AG08395 (cell line): ENCODE measurements around the gene ACAD9.
"Not testable (repeated sequence)": the region's sequence is repeated elsewhere in the genome, so short reads cannot be mapped to it uniquely, and the experiment has no call there.

Experiments used
- DNase-seq: peaks from one replicate; pipeline ENCODE4 v3.0.0; 2012; ENCODE audit warnings: mixed read lengths, low spot score

Gene ACAD9

DNA sequence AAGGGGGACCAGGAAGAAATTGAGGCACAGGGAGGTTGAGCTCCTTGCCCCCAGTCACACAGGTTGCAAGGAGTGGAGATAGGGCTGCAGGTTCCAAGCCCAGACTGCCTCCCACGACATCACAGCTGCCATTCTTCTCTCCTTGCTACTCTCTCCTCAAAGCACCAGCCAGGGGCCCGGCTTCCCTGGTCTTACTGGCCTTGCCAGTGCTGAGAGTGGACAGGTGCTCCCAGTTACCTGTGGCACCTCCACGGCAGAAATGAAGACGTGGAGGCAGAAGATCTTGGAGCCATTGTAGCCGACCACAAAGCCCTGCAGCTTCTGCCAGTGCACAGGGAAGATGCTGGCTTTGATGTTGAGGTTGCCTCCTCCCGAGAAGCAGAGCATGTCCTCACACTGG lies 17.9 kb upstream of the ACAD9 start:
- DNase-seq: no peak

DNA sequence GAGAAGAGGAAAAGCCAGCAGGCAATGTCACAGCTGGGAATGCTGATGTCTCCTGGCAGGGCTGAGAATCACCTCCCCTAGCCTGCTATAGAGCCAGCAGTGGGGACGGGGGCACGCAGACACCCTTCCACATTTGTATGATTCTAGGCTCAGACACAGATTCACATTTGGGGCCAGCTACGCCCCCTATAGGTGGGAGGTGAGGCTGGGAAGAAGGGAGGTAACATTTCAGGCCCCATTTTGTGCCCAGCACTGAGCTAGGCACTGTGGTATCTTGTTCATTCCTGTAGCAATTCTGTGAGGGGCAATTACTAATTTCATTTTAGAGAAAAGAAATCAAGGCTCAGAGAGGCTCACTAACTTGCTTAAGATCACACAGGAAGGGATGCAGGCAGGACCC lies 15.9 kb upstream of the ACAD9 start:
- no peak for DNase-seq

DNA sequence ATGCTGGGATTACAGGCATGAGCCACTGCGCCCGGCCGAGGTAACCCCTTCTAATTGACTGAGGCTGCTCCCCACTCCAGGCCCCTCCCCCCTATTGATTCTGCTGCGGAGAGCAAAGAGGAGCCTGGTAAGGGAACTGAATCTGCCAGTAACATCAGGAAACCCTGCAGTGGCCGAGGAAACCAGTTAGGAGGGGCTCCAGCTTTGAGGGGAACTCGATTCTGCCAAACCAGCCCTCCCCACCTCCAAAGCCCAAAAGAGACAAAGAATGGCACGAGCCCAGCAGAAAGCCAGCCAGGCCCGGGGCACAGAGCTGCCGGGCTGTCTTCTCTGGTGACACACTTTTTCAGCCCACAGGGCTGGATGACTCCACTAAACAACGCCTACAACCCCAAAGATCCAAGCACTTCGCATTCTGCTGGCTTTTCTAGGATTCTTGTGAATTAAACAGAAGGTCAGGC lies 15.0 kb upstream of the ACAD9 start:
- no peak for DNase-seq

DNA sequence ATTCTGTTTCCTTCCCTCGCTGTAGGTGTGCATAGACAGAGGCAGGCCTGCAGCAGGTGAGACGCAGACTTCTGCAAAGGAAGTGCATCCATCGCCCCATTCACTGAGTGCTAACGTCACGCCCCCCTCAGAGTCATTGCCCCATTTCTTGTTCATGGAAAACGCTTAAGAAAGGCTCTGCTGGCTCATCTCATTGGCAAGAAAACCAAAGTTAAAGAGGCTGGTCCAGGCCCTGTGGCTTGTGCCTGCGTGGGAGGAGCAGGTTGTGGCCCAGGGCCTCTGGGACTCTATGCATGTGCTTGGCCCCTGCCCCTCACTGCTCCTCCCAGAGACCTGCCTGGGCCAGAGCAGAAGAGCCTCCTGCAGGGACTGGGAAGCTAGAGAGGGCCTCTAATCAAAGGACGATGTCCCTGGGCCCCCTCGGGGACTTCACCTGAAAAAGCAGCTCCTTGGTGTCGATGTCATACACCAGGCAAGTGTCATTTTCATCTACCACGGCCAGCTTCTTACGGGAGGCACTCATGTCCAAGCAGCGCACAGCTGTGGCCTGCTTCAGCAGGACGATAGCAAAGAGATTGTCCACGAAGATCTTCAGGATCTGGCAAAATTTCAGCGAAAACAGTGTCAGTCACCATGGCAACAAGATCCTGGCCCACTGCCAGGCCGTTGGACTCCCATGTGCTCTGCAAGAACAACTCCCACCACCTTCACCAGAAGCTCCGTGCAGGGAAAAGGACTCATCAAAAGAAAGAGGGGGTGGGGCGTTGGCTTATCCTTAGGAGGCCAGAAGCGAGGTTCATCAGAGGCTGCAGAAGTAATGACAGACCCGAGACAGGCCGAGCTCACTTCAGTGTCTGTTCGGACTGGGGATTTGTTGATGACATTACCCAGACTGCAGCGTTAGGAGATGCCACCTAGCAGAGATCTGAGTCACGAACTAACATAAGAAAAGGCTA lies 14.3 kb upstream of the ACAD9 start:
- DNase-seq: not testable (repeated sequence)

DNA sequence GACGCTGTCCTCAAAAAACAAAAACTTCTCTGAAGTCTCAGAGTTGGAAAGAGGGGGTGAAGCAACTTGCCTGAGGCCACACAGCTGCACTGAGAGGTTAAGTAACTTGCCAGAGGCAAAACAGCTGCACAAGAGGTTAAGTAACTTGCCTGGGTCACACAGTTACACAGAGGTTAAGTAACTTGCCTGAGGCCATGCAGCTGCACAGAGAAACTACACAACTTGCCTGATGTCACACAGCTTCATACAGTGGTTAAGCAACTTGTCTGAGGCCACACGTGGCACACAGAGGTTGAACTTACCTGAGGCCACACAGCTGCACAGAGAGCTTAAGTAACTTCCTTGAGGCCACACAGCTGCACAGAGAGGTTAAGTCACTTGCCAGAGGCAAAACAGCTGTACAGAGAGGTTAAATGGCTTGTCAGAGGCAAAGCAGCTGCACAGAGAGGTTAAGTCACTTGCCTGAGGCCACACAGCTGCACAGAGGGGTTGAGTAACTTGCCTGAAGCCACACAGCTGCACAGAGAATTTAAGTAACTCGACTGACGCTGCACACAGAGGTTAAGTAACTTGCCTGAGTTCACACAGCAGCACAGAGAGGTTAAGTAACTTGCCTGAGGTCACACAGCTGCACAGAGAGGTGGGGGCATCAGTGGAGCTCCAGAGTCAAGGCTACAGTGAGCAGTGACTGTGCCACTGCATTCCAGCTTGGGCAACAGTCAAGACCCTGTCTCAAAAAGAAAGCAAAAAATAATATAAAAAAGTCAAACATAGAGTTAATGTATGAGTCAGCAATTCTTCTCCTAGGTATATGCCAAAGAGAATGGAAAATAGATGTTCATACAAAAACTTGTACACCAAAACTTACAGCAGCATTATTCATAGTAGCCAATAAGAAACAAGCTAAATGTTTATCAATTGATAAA lies 12.0 kb upstream of the ACAD9 start:
- no peak for DNase-seq

DNA sequence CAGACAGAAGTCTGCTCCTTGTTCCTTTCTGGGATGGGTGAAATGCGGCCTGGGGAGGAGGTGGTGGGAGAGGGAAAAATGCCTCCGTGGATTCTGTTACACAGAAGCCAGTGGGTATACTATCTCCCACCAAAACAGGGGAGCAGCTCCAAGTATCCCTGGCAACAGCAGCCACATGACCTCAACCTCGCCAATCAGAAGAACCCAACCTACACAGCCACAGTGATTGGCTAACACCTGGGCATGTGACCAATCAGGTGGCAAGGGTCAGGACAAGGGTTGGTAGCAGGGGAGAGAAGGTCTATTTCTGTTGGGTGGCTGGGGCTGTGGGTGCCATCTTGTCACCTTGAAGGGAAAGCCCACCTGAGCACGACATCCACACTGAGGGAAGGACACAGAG lies 9.1 kb upstream of the ACAD9 start:
- DNase-seq: no peak

DNA sequence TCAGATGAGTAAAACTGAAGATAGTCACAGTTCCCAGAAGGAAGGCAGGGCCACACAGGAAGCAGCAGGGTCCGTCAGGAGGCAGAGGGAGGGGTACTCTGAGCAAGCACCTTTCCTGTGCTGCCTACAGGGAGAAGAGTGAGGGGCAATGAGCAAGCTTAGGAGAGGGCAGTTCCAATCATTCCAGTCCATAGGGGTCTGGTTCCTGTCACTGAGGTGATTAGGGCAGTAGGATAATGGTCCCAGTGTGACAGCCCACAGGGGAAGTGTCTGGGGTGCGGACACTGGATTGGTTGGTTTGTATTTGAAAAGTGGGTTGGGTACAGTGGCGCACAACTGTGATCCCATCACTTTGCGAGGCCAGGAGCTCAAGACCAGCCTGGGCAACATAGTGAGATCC lies 7.1 kb upstream of the ACAD9 start:
- DNase-seq: no peak

DNA sequence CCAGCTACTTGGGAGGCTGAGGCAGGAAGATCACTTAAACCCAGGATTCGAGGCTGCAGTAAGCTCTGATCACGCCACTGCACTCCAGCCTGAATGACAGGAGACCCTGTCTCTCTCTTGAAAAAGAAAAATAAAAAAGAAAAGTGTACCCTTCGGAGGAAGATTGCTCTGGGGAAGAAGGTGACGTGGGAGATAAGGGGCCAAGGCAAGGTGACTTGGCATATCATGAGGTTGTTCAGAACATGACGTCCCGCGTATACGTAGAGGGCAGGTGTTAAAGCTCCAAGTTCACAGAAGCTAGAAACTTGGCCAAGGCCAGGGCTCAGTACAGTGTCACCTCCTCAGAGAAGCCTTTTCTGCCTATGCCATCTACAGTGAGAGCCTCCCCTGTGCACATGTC lies 6.7 kb upstream of the ACAD9 start:
- DNase-seq: no peak

DNA sequence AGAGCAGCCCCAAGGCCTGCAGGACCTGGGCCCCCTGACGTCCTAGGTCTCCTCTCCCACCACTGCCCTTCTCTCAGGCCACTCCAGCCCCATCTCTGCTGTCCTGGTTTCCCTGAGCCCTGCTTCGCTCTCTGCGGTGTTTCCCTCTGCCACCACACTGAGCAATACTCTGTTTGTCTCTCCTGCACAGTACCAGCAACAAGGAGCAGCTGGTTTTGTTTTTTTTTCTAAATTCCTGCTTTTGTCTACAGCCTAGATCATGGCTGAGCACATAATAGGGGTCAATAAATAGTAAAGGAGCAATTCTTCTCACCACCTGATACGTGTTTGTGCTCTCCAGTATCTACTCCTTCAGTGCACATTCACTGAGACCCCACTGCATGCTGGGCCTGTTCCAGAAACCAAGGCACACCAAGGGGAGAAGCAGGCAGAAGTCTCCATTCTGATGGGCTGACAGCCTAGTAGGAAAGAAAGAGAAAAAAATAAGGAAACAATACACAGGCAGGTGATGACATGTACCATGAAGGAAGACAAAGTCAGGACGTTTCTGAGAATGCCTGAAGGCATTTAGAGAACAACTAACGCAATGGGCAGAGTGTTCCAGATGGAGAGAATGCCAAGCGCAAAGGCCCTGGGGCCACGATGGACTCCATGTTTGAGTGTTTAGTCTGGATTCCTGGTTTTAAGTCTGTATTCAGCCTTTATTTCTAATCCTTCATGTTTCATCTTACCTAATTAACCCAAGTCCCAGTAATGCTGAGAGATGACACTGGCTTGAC lies 6.0 kb upstream of the ACAD9 start:
- DNase-seq: no peak

DNA sequence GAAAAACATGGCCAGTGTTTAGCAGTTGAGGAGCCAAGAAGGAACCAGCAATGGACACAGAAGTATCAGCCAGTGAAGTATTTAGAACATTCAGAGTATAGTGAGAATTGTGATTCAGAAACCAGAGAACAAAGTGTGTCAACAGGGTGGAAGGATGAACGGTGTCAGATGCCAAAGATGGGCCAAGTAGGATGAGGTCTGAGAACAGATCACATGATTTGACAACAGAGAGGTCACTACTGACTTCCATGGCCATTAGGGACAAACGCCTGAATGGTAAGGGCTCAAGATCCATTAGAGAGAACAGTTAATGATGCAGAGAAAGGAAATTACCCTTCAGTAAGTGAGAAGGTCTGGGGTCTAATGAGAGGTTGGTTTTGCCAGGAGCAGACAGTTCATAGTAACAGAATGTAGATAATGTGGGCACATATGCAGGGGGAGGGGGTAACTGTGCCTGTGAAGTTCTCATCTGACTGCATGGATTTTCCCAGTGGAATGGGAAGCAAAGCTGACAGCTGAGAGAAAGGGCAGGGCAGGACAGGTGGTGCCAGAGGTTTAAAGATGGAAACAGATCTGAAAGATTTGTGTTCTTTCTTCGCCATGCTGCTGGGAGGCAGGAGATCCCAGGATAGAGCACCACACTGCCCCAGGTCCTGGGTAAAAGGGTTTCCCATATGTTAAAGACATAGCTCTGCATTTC lies 4.8 kb upstream of the ACAD9 start:
- DNase-seq: no peak

DNA sequence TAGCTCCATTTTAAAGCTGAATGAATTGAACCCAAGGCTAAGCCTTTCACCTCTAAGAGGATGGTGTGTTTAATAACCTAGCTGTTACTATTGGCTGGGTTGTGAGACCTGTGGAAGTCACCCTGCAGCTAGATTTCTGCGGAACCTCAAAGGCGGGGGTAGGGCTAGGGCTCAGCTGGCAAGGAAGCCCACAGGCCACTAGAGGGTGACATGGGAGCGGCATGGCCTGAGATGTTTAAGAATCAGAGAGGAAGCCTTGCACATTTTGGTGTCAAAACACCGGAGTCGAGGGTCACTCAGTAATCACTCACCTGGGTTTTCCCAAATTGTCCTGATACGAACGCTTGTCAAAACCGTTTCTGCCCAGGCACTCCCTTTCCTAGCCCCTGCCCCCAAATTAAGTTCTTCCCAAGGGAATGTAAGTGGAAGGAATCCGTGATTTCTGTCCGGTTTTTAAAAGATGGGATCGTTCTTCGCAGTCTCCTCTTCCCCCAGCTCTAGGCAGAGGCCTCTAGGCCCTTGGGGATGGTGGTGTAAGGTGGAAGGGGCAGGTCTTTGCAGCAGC lies 3.8 kb upstream of the ACAD9 start:
- peak; percentile 42 for DNase-seq

DNA sequence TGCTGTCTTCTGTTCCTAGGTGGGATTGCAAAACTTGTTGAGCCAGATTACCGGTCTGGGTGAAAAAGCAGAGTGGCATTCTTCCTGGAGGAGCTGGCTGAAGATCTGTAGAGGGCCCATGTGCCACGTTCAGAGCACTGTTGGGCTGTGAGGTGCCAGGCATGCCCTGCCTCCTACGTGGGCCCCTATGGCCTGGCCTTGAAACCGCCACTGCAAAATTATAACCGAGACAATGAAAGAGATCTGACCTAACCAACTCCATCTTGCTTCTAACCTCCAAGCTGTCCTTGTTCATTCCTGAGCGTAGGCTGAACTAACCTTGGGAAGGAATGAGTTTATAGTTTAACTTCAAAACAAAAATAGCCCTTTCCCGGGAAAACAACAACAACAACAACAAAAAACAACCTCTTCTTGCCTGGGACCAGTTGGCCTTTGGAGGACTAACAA lies 1.4 kb upstream of the ACAD9 start:
- no peak for DNase-seq

DNA sequence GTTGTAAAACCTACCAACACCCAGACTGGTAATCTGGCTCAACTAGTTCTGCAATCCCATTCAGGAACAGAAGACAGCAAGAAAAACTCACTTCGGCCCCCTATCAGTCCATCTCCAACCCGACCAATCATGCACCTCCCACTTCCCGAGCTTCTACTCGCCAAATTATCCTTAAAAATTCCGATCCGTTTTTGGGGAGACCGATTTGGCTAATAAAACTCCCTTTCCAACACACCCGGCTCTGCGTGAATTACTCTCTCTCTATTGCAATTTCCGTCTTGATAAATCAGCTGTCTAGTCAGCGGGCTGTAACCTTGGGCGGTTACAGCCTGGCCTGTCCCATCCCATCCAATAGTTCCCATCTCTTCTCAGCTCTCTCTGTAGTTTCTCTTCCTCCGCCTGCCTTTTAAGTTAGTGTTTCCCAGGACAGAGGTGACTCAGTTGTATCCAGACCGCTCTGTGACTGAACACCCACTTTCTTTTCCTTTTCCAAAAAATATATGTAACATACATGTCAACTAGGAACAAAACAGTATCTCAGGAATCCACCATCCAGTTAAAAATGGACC lies 780 bp upstream of the ACAD9 start:
- peak; percentile 65 for DNase-seq

DNA sequence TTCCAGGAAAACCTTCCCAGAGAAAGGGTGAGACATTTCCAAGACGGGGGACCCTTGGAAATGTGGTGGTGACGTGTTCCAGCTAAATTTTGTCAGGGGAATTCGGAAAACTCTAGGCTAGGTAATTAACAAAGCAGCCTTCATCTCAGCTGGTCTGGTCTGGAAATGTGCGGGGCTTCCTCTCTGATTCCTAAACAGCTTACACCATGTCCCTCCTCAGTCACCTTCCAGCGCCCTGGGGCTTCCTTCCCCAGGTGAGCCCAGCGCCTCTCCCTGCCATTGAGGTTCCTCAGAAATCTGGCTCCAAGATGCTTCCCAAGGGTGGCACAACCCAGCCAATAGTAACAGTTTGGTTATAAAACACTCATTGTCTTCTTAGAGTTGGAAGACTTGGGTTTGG lies 571 bp downstream of the ACAD9 start:
- DNase-seq: peak; percentile 5

DNA sequence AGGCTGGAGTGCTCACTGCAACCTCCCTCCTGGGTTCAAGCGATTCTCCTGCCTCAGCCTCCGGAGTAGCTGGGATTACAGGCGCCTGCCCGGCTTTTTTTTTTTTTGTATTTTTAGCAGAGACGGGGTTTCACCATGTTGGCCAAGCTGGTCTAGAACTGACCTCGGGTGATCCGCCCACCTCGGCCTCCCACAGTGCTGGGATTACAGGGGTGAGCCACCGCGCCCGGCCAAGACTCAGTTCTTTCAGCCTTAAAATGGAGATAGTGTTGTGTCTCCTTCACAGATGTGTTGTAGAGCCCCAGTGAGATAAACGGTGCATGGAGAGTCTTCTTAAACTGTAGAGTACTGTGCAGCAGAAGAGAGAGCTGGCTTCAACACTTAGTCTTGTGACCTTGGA lies 1.0 kb downstream of the ACAD9 start:
- not testable (repeated sequence) for DNase-seq

DNA sequence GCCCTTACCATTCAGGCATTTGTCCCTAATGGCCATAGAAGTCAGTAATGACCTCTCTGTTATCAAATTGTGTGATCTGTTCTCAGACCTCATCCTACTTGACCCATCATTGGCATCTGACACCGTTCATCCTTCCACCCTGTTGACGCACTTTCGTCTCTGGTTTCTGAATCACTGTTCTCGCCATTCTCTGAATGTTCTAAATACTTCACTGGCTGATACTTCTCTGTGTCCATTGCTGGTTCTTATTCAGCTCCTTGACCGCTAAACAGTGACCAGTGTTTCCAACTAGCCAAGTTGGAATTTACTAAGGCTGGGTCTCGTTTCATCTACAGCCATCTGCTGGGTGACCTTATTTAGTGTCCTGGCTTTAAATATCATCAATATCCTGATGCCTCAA lies 2.2 kb downstream of the ACAD9 start:
- no peak for DNase-seq

DNA sequence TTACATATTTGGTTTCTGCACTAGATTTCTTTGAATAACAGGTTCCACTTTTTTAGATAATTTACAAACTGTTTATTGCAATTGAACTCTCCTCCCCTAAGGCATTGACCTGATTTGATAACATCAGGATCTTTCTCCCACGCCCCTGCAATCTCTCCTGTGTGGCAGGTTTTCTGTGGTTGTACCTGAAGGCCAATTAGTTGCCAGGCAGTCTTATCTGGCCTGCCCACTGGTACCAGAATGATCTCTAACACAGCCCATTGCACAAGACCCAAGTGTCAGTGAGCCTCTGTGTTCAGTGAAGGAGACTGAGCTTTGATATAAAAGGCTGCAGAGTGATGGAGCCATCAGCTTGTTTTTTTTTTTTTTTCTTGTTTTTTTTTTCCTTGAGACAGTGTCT lies 3.3 kb downstream of the ACAD9 start:
- no peak for DNase-seq

DNA sequence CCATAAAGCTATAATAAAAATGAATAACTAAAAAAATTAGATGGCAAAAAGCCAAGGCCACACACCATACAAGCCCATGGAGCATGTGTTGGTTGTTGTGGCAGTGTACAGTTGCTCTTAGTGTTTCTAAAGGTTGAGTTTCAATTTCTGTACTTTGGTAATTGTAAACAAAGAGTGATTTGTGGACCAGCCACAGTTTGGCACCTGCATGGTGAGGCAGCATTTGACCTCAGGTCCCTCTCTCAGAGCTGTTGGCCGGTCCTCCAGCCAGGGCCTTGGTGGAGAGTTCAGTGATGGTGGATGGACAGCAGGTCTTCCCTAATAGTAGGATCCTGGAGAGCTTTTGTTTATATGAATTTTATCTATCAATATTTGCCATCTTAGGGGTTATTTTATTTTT lies 5.6 kb downstream of the ACAD9 start:
- no peak for DNase-seq

DNA sequence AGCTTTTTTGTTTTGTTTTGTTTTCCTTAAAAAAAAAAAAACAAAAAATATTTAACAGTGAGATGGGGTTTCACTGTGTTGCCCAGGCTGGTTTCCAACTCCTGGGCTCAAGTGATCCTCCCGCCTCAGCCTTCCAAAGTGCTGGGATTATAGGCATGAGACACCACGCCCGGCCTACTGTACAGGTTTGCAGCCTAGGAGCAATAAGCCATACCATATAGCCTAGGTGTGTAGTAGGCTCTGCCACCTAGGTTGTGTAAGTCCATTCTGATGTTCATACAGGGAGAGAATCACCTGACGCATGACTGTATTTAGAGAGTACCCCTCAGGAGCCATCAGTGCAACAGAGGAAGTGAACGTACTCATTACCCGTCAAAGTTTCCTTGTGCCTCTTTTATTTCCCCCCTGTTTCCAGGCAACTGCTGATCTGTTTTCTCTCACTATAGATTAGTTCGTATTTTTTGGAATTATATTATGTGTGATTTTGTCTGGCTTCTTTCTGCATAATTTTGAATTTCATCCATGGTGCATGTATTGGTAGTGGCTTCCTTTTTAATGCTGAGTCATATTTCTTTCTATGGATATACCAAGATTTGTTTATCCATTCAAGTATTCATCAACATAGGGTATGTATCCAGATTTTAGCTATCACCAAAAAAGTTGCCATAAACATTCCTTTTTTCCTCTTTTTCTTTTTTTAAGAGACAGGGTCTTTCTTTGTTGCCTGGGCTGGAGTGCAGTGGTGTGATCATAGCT lies 9.9 kb downstream of the ACAD9 start:
- no peak for DNase-seq
